K562 (cell line): ENCODE results near the gene CCNB1. TPM values are rescaled to one million over a fixed set of nuclear protein-coding genes. Genes with fewer than 3 reads are reported as not detected.

Source experiments
- MXI1 ChIP-seq: IDR thresholded peaks from 2 replicates; pipeline ENCODE4 v1.6.1; 2011; ENCODE audit warnings: low read depth, mild to moderate bottlenecking, improper control_type of control experiment, low read length
- POLR2AphosphoS5 ChIP-seq: IDR thresholded peaks from 2 replicates; pipeline ENCODE4 v1.6.1; 2011; ENCODE audit warnings: mild to moderate bottlenecking, low read depth, low read length, moderate library complexity; ENCODE audit not compliant: control insufficient read depth, insufficient read depth
- POLR2H ChIP-seq: IDR thresholded peaks from 2 replicates; pipeline ENCODE4 v1.6.1; 2016; ENCODE audit warnings: missing genetic modification characterization, low read depth, mild to moderate bottlenecking, control low read depth, missing compliant biosample characterization, moderate library complexity
- RB1 ChIP-seq: fragments of 450-650 bp; IDR thresholded peaks from 2 replicates; pipeline ENCODE4 v1.6.1; 2017; ENCODE audit warnings: low read depth, mild to moderate bottlenecking
- RBFOX2 ChIP-seq: fragments of 200-400 bp; formaldehyde crosslinking; IDR thresholded peaks from 2 replicates; pipeline ENCODE4 v1.6.1; 2017; ENCODE audit warnings: low read depth, mild to moderate bottlenecking, low read length, moderate library complexity
- RBM22 ChIP-seq: fragments of 200-400 bp; formaldehyde crosslinking; IDR thresholded peaks from 2 replicates; pipeline ENCODE4 v1.6.1; 2018; ENCODE audit warnings: low read length, low read depth; ENCODE audit not compliant: poor library complexity, severe bottlenecking
- SUPT5H ChIP-seq: fragments of 450-650 bp; IDR thresholded peaks from 2 replicates; pipeline ENCODE4 v1.6.1; 2016
- TEAD1 ChIP-seq, 2 experiments: fragments of 450-650 bp in 1 of 2; sonication (generic) in 1 of 2; formaldehyde crosslinking; IDR thresholded peaks; 2 replicates each; pipeline versions ENCODE4 v1.4.0 to v1.8.0; 2020 to 2022; ENCODE audit warnings: mild to moderate bottlenecking in 2 of 2, missing genetic modification reagents in 1 of 2
- polyA plus RNA-seq, 8 experiments: library from polyadenylated mRNA; depleted of rRNA in 4 of 8; stranded (reverse) in 5 of 8; unstranded in 3 of 8; fragments of >200 nt; fragmentation: Nextera tagmentation in 2 of 8; fragmentation: Illumina TruSeq in 1 of 8; extraction: Ambion mirVana in 2 of 8; extraction: Trizol in 1 of 8; gene quantifications; 2 replicates each; pipeline versions ENCODE4 v1.2.1 to v1.2.3, GENCODE V29; 2011 to 2014; ENCODE audit warnings: inconsistent platforms in 1 of 8, missing spikeins in 1 of 8
- total RNA-seq, 7 experiments: library from RNA; depleted of rRNA in 6 of 7; stranded (reverse); fragments of >200 nt in 6 of 7; fragmentation: Illumina TruSeq in 2 of 7; extraction: Trizol in 2 of 7; gene quantifications; 2 replicates each; pipeline versions ENCODE4 v1.2.1 to v1.2.3, GENCODE V29; 2011 to 2021; ENCODE audit warnings: low replicate concordance in 1 of 7
- TF ChIP-seq, protein P1 (sequence below): fragments of 450-650 bp; IDR thresholded peaks from 2 replicates; pipeline ENCODE4 v1.6.1; 2016; ENCODE audit warnings: borderline replicate concordance
- TF ChIP-seq, protein P2 (sequence below): fragments of 450-650 bp; IDR thresholded peaks from 2 replicates; pipeline ENCODE4 v1.6.1; 2016
- TF ChIP-seq, protein P3 (sequence below): fragments of 450-650 bp; IDR thresholded peaks from 2 replicates; pipeline ENCODE4 v1.6.1; 2016; ENCODE audit warnings: mild to moderate bottlenecking, moderate library complexity

The CCNB1 gene
- total and polyA plus RNA-seq, 9 of the 15 experiments (the other 6 are each of a cell fraction or from before 2014, with no cell fraction given) = 165 to 679 (median 271) TPM

DNA sequence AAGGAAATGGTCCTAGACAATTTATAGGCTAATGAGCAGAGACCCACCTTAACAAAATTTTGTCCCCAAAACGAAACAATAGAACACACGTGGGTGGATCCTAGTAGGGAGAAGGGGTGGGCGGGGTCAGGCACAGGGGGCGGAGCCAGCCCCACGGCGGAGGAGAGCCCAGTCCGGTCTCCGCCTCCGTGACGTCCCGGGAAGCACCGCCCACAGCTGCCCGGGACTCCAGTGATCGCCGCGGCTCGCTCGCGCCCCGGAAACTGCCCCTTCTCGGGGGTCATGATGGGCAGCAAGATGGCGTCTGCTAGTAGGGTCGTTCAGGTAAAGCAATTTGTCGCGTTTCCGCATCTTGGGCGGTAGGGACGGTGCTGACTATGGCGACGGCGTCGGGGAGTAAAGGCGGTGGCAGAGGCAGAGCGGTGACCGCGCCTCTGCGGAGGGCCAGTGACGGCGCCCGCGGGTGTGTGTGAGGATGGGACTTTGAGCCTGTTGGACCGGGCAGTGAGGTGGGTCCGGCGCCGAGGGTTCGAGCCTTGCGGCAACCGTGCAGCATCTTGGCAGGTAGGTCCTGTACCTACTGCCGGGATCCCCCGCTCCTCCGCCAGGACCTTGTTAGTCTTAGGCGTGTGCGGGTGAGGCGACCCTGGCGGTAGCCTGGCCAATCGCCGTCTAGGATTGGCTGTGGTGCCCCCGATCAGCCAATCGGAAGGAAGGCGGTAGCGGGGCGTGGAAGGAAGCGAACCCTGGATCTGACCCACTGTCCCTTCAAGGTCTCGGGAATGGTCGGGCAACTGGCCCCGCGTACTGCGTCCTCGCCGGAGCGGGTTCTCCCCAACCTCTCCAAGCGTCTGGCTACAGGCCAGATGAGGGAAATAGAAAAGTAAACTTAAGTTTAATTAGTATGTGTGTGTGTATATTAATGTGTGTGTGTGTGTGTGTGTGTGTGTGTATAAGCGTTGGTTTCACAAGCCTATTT is 50.9 kb downstream of the CCNB1 start (continued):
- TF ChIP-seq TEAD1 (CRISPR knock-in tag; IDR thresholded peaks at IDR 0.05) = 0 out of 4 replicates have a peak, but pooled peaks of 1 of the 2 experiments have one; percentile 24
- no peak; the same call in none of the 2 replicates for TF ChIP-seq POLR2H (tag)
- TF ChIP-seq RBFOX2 = peak; percentile 94
- TF ChIP-seq, protein P1, sequence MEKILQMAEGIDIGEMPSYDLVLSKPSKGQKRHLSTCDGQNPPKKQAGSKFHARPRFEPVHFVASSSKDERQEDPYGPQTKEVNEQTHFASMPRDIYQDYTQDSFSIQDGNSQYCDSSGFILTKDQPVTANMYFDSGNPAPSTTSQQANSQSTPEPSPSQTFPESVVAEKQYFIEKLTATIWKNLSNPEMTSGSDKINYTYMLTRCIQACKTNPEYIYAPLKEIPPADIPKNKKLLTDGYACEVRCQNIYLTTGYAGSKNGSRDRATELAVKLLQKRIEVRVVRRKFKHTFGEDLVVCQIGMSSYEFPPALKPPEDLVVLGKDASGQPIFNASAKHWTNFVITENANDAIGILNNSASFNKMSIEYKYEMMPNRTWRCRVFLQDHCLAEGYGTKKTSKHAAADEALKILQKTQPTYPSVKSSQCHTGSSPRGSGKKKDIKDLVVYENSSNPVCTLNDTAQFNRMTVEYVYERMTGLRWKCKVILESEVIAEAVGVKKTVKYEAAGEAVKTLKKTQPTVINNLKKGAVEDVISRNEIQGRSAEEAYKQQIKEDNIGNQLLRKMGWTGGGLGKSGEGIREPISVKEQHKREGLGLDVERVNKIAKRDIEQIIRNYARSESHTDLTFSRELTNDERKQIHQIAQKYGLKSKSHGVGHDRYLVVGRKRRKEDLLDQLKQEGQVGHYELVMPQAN = peak; percentile 87
- peak; percentile 97 for TF ChIP-seq SUPT5H
- peak; percentile 72 for TF ChIP-seq RBM22
- 0 out of 2 replicates have a peak, but pooled peaks have one; percentile 2 for TF ChIP-seq RB1
- TF ChIP-seq MXI1 = peak; percentile 66
- TF ChIP-seq, protein P2, sequence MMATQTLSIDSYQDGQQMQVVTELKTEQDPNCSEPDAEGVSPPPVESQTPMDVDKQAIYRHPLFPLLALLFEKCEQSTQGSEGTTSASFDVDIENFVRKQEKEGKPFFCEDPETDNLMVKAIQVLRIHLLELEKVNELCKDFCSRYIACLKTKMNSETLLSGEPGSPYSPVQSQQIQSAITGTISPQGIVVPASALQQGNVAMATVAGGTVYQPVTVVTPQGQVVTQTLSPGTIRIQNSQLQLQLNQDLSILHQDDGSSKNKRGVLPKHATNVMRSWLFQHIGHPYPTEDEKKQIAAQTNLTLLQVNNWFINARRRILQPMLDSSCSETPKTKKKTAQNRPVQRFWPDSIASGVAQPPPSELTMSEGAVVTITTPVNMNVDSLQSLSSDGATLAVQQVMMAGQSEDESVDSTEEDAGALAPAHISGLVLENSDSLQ = peak; percentile 71
- TF ChIP-seq POLR2AphosphoS5 = peak; percentile 75
- TF ChIP-seq, protein P3, sequence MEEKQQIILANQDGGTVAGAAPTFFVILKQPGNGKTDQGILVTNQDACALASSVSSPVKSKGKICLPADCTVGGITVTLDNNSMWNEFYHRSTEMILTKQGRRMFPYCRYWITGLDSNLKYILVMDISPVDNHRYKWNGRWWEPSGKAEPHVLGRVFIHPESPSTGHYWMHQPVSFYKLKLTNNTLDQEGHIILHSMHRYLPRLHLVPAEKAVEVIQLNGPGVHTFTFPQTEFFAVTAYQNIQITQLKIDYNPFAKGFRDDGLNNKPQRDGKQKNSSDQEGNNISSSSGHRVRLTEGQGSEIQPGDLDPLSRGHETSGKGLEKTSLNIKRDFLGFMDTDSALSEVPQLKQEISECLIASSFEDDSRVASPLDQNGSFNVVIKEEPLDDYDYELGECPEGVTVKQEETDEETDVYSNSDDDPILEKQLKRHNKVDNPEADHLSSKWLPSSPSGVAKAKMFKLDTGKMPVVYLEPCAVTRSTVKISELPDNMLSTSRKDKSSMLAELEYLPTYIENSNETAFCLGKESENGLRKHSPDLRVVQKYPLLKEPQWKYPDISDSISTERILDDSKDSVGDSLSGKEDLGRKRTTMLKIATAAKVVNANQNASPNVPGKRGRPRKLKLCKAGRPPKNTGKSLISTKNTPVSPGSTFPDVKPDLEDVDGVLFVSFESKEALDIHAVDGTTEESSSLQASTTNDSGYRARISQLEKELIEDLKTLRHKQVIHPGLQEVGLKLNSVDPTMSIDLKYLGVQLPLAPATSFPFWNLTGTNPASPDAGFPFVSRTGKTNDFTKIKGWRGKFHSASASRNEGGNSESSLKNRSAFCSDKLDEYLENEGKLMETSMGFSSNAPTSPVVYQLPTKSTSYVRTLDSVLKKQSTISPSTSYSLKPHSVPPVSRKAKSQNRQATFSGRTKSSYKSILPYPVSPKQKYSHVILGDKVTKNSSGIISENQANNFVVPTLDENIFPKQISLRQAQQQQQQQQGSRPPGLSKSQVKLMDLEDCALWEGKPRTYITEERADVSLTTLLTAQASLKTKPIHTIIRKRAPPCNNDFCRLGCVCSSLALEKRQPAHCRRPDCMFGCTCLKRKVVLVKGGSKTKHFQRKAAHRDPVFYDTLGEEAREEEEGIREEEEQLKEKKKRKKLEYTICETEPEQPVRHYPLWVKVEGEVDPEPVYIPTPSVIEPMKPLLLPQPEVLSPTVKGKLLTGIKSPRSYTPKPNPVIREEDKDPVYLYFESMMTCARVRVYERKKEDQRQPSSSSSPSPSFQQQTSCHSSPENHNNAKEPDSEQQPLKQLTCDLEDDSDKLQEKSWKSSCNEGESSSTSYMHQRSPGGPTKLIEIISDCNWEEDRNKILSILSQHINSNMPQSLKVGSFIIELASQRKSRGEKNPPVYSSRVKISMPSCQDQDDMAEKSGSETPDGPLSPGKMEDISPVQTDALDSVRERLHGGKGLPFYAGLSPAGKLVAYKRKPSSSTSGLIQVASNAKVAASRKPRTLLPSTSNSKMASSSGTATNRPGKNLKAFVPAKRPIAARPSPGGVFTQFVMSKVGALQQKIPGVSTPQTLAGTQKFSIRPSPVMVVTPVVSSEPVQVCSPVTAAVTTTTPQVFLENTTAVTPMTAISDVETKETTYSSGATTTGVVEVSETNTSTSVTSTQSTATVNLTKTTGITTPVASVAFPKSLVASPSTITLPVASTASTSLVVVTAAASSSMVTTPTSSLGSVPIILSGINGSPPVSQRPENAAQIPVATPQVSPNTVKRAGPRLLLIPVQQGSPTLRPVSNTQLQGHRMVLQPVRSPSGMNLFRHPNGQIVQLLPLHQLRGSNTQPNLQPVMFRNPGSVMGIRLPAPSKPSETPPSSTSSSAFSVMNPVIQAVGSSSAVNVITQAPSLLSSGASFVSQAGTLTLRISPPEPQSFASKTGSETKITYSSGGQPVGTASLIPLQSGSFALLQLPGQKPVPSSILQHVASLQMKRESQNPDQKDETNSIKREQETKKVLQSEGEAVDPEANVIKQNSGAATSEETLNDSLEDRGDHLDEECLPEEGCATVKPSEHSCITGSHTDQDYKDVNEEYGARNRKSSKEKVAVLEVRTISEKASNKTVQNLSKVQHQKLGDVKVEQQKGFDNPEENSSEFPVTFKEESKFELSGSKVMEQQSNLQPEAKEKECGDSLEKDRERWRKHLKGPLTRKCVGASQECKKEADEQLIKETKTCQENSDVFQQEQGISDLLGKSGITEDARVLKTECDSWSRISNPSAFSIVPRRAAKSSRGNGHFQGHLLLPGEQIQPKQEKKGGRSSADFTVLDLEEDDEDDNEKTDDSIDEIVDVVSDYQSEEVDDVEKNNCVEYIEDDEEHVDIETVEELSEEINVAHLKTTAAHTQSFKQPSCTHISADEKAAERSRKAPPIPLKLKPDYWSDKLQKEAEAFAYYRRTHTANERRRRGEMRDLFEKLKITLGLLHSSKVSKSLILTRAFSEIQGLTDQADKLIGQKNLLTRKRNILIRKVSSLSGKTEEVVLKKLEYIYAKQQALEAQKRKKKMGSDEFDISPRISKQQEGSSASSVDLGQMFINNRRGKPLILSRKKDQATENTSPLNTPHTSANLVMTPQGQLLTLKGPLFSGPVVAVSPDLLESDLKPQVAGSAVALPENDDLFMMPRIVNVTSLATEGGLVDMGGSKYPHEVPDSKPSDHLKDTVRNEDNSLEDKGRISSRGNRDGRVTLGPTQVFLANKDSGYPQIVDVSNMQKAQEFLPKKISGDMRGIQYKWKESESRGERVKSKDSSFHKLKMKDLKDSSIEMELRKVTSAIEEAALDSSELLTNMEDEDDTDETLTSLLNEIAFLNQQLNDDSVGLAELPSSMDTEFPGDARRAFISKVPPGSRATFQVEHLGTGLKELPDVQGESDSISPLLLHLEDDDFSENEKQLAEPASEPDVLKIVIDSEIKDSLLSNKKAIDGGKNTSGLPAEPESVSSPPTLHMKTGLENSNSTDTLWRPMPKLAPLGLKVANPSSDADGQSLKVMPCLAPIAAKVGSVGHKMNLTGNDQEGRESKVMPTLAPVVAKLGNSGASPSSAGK = peak; percentile 38
